Caco-2 (cell line): ENCODE results near the gene TMEM69. TPM values are rescaled to one million over a fixed set of nuclear protein-coding genes. Genes with fewer than 3 reads are reported as not detected.

Experiments used
- total RNA-seq: library from RNA; stranded (reverse); gene quantifications from 2 replicates; pipeline ENCODE4 v1.2.3, GENCODE V29; 2022

TMEM69 gene
- total RNA-seq, 1 experiment from 2014 or later: 21.5 TPM

Other genes starting within 250 kb of the TMEM69 start
- gene TESK2, start 197.0 kb upstream of the TMEM69 start, total RNA-seq: 11.9 and 14.7 TPM in 2 replicates
- gene CCDC163, start 188.1 kb upstream of the TMEM69 start, total RNA-seq: 2.8 and 3.0 TPM in 2 replicates
- 5.0 and 6.7 TPM in 2 replicates for gene MMACHC, start 187.9 kb upstream of the TMEM69 start, total RNA-seq
- 637 and 684 TPM in 2 replicates for gene PRDX1, start 166.3 kb upstream of the TMEM69 start, total RNA-seq
- 119 and 129 TPM in 2 replicates for gene AKR1A1, start 137.4 kb upstream of the TMEM69 start, total RNA-seq
- gene NASP, start 104.1 kb upstream of the TMEM69 start, total RNA-seq: 174 and 183 TPM in 2 replicates
- 1.9 and 2.4 TPM in 2 replicates for gene CCDC17, start 64.1 kb upstream of the TMEM69 start, total RNA-seq
- 57.3 and 61.8 TPM in 2 replicates for gene GPBP1L1, start 1.6 kb upstream of the TMEM69 start, total RNA-seq
- 7.6 and 7.9 TPM in 2 replicates for gene IPP, start 62.5 kb downstream of the TMEM69 start, total RNA-seq
- gene MAST2, start 115.4 kb downstream of the TMEM69 start, total RNA-seq: 43.3 and 49.6 TPM in 2 replicates